Calu3 (cell line): ENCODE data around the gene ST6GALNAC3. TPM values are rescaled to one million over a fixed set of nuclear protein-coding genes. Genes with fewer than 3 reads are reported as not detected.

Experiments used
- BruUV-seq: library from RNA; stranded (reverse); fragments of 400-500 nt; replicated peaks from 2 replicates; lab custom pipeline; 2021; lab: Mats Ljungman, UMichigan
- CTCF ChIA-PET: fragments of 300-600 bp; sonication (Branson Sonifier 250); formaldehyde crosslinking; loops from one replicate; lab custom pipeline; 2022; ENCODE audit warnings: antibody characterized with exemption; lab: Charles Lee
- DNase-seq: peaks from one replicate; pipeline ENCODE4 v3.0.0; 2022
- H3K27ac Mint-ChIP-seq: one replicate; pipeline ENCODE4 v1.8.0; 2022; ENCODE audit warnings: mixed read lengths; ENCODE audit not compliant: unreplicated experiment
- H3K27me3 Mint-ChIP-seq: one replicate; pipeline ENCODE4 v1.8.0; 2022; ENCODE audit warnings: mixed read lengths; ENCODE audit not compliant: unreplicated experiment
- H3K36me3 Mint-ChIP-seq: one replicate; pipeline ENCODE4 v1.8.0; 2022; ENCODE audit warnings: mild to moderate bottlenecking, moderate library complexity, mixed read lengths; ENCODE audit not compliant: insufficient read depth, unreplicated experiment
- H3K4me1 Mint-ChIP-seq: one replicate; pipeline ENCODE4 v1.8.0; 2022; ENCODE audit warnings: mild to moderate bottlenecking, low read depth, mixed read lengths; ENCODE audit not compliant: unreplicated experiment
- H3K4me3 Mint-ChIP-seq: one replicate; pipeline ENCODE4 v1.8.0; 2022; ENCODE audit warnings: mild to moderate bottlenecking, low read depth, moderate library complexity, mixed read lengths; ENCODE audit not compliant: unreplicated experiment
- H3K9me3 Mint-ChIP-seq: one replicate; pipeline ENCODE4 v1.8.0; 2022; ENCODE audit warnings: low read depth, mixed read lengths; ENCODE audit not compliant: unreplicated experiment
- CTCF ChIP-seq: fragments of 200-600 bp; IDR thresholded peaks from one replicate; pipeline ENCODE4 v1.8.0; 2022; ENCODE audit warnings: antibody characterized with exemption; ENCODE audit not compliant: unreplicated experiment
- intact Hi-C: fragments of 100-400 bp; cut with micrococcal nuclease; formaldehyde crosslinking; loops from one replicate; pipeline ENCODE4 v1.10.0; 2022; ENCODE audit not compliant: unreplicated experiment
- total RNA-seq: library from RNA; stranded (reverse); gene quantifications from 2 replicates; pipeline ENCODE4 v1.2.3, GENCODE V29; 2022

The ST6GALNAC3 gene
- total RNA-seq, 1 experiment from 2014 or later: 0.87 TPM

- intact Hi-C loops: no loop called here
- Mint-ChIP-seq H3K9me3 (no peaks in the 10 kb centered on the region), H3K27ac (no peak overlapping the region), H3K4me1 (no peaks in the 10 kb centered on the region), H3K27me3 (no peaks in the 10 kb centered on the region), H3K4me3 (no peak overlapping the region), H3K36me3 (no peaks in the 10 kb centered on the region)
- CTCF ChIA-PET: no interaction called here
- BruUV-seq: no TSS peak
- TF ChIP-seq CTCF: no peak
- DNase-seq: no peak
Observed at GRCh38 chr1:76510672-76511557, 436.4 kb downstream of the ST6GALNAC3 start.

GRCh38 chr1:76511558-76512179, 437.1 kb downstream of the ST6GALNAC3 start:
- Mint-ChIP-seq H3K4me1 (no peaks in the 10 kb centered on the region), H3K36me3 (no peaks in the 10 kb centered on the region), H3K4me3 (no peak overlapping the region), H3K27me3 (no peaks in the 10 kb centered on the region), H3K9me3 (no peaks in the 10 kb centered on the region), H3K27ac (no peak overlapping the region)
- no peak for TF ChIP-seq CTCF
- no peak for DNase-seq
- CTCF ChIA-PET: no interaction called here
- BruUV-seq: no TSS peak
- intact Hi-C loops: no loop called here

- H3K36me3 Mint-ChIP-seq: peaks cover 4% of the 10 kb centered on the region
- no peaks in the 10 kb centered on the region for H3K4me1 Mint-ChIP-seq
- no TSS peak for BruUV-seq
- TF ChIP-seq CTCF: no peak
- peaks cover 3% of the 10 kb centered on the region for H3K9me3 Mint-ChIP-seq
- H3K27me3 Mint-ChIP-seq: no peaks in the 10 kb centered on the region
- intact Hi-C loops: no loop called here
- DNase-seq: no peak
- H3K4me3 Mint-ChIP-seq: no peak overlapping the region
- H3K27ac Mint-ChIP-seq: no peak overlapping the region
- CTCF ChIA-PET: no interaction called here
Observed at GRCh38 chr1:76530953-76531352, 456.4 kb downstream of the ST6GALNAC3 start.

GRCh38 chr1:76541618-76542017, 467.1 kb downstream of the ST6GALNAC3 start:
- peaks cover 5% of the 10 kb centered on the region for H3K9me3 Mint-ChIP-seq
- H3K27ac Mint-ChIP-seq: no peak overlapping the region
- no peak for TF ChIP-seq CTCF
- H3K36me3 Mint-ChIP-seq: no peaks in the 10 kb centered on the region
- no peak for DNase-seq
- H3K27me3 Mint-ChIP-seq: no peaks in the 10 kb centered on the region
- H3K4me3 Mint-ChIP-seq: no peak overlapping the region
- intact Hi-C loops: no loop called here
- peaks cover 9% of the 10 kb centered on the region for H3K4me1 Mint-ChIP-seq
- no TSS peak for BruUV-seq
- CTCF ChIA-PET: no interaction called here
